Muscle layer of colon (tissue), 2 donors: ENCODE data around the gene SV2C.
"Not testable (repeated sequence)": the region's sequence is repeated elsewhere in the genome, so short reads cannot be mapped to it uniquely, and the experiment has no call there.

Experiments
- H3K27ac ChIP-seq: one replicate; pipeline ENCODE4 v1.7.0; 2013; ENCODE audit warnings: low read depth, mild to moderate bottlenecking, low read length, moderate library complexity
- H3K27me3 ChIP-seq, 2 donors: one replicate each; pipeline ENCODE4 v1.7.0; 2013; ENCODE audit warnings: low read length in 2 of 2, mild to moderate bottlenecking in 2 of 2; ENCODE audit not compliant: insufficient read depth in 2 of 2, control insufficient read depth in 1 of 2
- H3K36me3 ChIP-seq: one replicate; pipeline ENCODE4 v1.7.0; 2013; ENCODE audit warnings: mild to moderate bottlenecking, low read length; ENCODE audit not compliant: insufficient read depth
- H3K4me1 ChIP-seq: one replicate; pipeline ENCODE4 v1.7.0; 2013; ENCODE audit warnings: mild to moderate bottlenecking, low read length; ENCODE audit not compliant: insufficient read depth
- H3K4me3 ChIP-seq, 2 donors: one replicate each; pipeline ENCODE4 v1.7.0; 2013; ENCODE audit warnings: low read length in 2 of 2, low read depth in 1 of 2, mild to moderate bottlenecking in 1 of 2, moderate library complexity in 1 of 2
- H3K9ac ChIP-seq: one replicate; pipeline ENCODE4 v1.7.0; 2013; ENCODE audit warnings: low read length
- H3K9me3 ChIP-seq: one replicate; pipeline ENCODE4 v1.7.0; 2013; ENCODE audit warnings: mild to moderate bottlenecking, low read length
- donor health status: abdominal sarcoma.
- donor health status: Adenocarcinoma of cecum.

The SV2C gene, protein sequence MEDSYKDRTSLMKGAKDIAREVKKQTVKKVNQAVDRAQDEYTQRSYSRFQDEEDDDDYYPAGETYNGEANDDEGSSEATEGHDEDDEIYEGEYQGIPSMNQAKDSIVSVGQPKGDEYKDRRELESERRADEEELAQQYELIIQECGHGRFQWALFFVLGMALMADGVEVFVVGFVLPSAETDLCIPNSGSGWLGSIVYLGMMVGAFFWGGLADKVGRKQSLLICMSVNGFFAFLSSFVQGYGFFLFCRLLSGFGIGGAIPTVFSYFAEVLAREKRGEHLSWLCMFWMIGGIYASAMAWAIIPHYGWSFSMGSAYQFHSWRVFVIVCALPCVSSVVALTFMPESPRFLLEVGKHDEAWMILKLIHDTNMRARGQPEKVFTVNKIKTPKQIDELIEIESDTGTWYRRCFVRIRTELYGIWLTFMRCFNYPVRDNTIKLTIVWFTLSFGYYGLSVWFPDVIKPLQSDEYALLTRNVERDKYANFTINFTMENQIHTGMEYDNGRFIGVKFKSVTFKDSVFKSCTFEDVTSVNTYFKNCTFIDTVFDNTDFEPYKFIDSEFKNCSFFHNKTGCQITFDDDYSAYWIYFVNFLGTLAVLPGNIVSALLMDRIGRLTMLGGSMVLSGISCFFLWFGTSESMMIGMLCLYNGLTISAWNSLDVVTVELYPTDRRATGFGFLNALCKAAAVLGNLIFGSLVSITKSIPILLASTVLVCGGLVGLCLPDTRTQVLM

DNA sequence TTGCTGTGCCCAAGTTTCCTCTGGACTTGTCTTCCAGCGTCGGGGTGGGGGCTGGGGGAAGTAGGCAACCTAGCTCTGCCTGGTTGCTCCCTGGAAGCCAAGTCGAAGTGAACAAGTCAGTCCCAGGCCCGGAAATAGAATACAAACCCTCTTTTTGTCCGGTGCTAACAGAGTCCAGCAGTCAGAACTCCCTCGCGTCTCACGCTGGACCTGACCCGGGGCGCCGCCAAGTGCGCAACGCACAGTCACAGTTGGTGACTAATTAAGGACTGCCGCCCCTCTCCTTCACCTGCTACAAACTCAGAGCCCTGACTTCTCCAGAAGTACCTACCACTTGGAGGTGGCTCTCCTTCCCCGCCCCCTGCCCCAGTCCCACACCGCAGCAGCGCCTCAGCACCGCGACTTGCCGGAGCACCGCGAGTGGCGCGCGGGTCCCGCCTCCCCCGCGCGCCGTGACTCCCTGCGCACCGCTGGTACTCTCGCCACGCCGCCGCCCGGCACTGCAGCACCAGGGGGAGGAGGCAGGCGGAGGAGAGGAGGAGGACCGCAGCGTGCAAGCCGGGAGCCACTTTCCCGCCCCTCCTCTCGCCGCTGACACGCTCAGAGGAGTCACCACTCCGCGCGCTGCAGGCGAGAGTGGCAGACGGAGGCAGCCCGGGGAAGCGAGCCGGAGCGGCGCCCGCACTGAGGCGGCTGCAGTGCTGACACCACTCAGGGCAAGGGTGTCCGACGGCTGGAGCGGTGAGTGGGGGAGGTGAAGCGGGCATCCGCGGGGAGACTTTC, at the start of gene SV2C:
Gene SV2C (plus strand): TSS at position 612 of the 783 bp plus-strand sequence. CDS start 48,368 bp downstream, outside the sequence.
- H3K4me1 ChIP-seq, result no peaks in the 10 kb centered on the region
- H3K9me3 ChIP-seq, result no peaks in the 10 kb centered on the region
- H3K4me3 ChIP-seq, result no peak within 1 kb of the TSS
- H3K9ac ChIP-seq, result no peak within 1 kb of the TSS
- H3K27ac ChIP-seq, result no peak within 1 kb of the TSS
- no peaks in the 10 kb centered on the region for H3K36me3 ChIP-seq
- peaks cover 18 to 28% of the 10 kb centered on the region in 2 donors for H3K27me3 ChIP-seq

DNA sequence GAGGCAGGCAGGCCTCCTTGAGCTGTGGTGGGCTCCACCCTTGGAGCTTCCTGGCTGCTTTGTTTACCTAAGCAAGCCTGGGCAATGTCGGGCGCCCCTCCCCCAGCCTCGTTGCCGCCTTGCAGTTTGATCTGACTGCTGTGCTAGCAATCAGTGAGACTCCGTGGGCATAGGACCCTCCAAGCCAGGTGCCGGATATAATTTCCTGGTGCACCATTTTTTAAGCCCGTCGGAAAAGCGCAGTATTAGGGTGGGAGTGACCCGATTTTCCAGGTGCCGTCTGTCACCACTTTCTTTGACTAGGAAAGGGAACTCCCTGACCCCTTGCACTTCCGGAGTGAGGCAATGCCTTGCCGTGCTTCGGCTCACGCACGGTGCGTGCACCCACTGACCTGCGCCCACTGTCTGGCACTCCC, 45.4 kb upstream of the SV2C start:
- H3K9me3 ChIP-seq, H3K9ac ChIP-seq, H3K27me3 ChIP-seq, H3K4me1 ChIP-seq, H3K4me3 ChIP-seq, H3K27ac ChIP-seq, H3K36me3 ChIP-seq: not testable (repeated sequence)

DNA sequence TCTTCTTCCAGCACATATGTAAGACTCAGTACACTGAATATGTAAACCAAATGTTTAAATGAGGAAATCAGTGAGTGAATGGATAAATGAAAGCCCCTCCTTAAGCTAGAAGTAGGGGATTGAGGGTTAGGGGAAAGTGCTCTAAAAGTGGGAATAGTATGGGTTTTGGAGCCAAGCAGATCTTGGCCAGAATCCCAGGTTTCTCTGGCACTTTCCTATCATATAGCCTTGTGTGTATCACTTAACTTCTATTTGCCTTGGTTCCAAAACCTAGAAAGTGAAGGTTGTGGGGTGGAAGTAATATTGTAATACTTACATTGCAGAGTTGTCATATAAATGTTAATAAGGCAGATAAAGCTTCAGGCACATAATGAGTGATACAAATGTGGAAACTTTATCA, 45.0 kb upstream of the SV2C start:
- no peaks in the 10 kb centered on the region for H3K9me3 ChIP-seq
- no peaks in the 10 kb centered on the region for H3K27me3 ChIP-seq
- H3K27ac ChIP-seq, result no peak overlapping the region
- no peak overlapping the region for H3K4me3 ChIP-seq
- H3K36me3 ChIP-seq, result no peaks in the 10 kb centered on the region
- no peaks in the 10 kb centered on the region for H3K4me1 ChIP-seq
- no peak overlapping the region for H3K9ac ChIP-seq

DNA sequence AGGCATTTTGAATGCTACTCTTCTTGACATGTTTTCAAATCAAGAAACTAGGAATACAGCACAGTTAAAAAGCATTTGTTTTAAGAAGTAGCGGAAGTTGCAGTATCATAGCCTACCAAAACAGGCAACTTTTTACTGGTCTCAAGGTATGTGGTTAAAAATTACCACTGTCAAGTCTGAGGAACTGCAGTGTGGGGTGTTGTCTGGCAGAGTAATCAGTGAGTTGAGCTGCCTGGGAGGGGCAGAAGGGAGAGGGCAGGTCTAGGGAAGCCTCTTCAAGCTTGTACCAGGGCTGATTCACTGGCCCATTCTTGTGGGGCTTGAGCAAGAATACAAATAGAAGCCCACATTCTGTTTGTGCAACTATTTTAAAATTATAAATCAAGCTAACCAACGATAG, 42.4 kb upstream of the SV2C start:
- H3K4me1 ChIP-seq, result no peaks in the 10 kb centered on the region
- no peaks in the 10 kb centered on the region for H3K27me3 ChIP-seq
- H3K36me3 ChIP-seq, result no peaks in the 10 kb centered on the region
- no peak overlapping the region for H3K9ac ChIP-seq
- H3K4me3 ChIP-seq, result no peak overlapping the region
- no peak overlapping the region for H3K27ac ChIP-seq
- H3K9me3 ChIP-seq, result no peaks in the 10 kb centered on the region

DNA sequence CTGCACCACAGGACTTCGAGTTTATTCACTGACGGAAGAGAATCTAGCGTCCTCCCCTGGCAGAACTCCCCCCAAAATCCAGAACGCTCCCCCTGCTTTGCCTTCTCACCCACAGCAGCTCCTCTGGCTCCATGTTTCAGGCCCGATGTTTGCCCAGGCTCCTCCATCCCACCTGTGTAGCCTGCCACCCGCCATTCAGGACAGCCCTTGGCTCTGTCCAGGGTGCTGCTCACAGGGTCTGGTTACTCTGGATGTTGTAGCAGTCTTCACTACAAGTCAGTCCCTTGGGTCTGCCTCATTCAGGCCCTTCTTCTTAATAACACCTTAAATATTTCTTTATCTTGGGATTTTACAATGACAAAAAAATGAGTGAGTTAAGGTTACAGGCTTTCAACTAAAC, 41.3 kb upstream of the SV2C start:
- Histone ChIP-seq H3K4me1 (no peaks in the 10 kb centered on the region), H3K27me3 (no peaks in the 10 kb centered on the region), H3K4me3 (no peak overlapping the region), H3K9ac (no peak overlapping the region), H3K9me3 (no peaks in the 10 kb centered on the region), H3K36me3 (no peaks in the 10 kb centered on the region), H3K27ac (no peak overlapping the region)

DNA sequence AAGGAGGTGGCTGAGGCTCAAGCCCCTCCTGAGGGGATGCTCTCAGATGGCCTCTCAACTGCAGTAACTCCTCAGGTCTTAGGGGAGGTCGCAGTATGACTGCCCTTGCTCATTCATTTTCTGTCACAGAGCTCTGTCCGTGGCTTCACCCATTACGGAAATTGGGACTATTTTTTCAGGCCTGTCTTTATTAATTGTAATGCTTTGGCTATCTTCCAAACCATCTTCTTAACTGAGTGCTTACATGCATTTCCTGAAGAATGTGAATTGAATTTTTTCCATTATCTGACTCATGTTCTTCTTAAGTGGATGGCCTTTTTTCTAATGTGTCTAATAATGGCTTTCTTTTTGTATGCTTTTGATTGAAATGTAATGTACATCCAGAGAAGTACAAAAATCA, 36.4 kb upstream of the SV2C start:
- no peak overlapping the region for H3K27ac ChIP-seq
- H3K4me1 ChIP-seq, result no peaks in the 10 kb centered on the region
- H3K9ac ChIP-seq, result no peak overlapping the region

DNA sequence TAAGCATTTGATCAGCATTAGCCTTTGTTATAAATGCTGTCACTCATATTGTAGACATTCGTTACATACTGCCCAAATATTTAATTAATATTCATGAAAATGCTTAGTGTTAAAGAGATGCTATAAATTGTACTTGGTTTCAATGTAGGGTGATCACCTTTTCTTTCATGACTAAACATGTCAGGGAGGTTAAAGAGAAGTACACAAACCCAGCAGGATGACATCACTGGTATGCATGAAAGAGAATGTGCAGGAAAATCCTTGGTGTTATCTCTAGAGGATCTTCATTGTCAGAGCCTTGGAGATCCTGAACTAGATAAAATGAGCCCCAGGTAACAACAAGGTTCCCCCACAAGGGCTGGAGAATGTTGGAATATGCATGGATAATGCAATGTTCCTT, 33.0 kb upstream of the SV2C start:
- Histone ChIP-seq H3K27me3 (no peaks in the 10 kb centered on the region), H3K9me3 (no peaks in the 10 kb centered on the region), H3K9ac (no peak overlapping the region), H3K4me1 (no peaks in the 10 kb centered on the region), H3K27ac (no peak overlapping the region), H3K4me3 (no peak overlapping the region), H3K36me3 (no peaks in the 10 kb centered on the region)

More for the DNA sequence above, 36.4 kb upstream of the SV2C start:
- no peaks in the 10 kb centered on the region for H3K27me3 ChIP-seq
- H3K36me3 ChIP-seq, result no peaks in the 10 kb centered on the region
- no peaks in the 10 kb centered on the region for H3K9me3 ChIP-seq
- H3K4me3 ChIP-seq, result no peak overlapping the region

DNA sequence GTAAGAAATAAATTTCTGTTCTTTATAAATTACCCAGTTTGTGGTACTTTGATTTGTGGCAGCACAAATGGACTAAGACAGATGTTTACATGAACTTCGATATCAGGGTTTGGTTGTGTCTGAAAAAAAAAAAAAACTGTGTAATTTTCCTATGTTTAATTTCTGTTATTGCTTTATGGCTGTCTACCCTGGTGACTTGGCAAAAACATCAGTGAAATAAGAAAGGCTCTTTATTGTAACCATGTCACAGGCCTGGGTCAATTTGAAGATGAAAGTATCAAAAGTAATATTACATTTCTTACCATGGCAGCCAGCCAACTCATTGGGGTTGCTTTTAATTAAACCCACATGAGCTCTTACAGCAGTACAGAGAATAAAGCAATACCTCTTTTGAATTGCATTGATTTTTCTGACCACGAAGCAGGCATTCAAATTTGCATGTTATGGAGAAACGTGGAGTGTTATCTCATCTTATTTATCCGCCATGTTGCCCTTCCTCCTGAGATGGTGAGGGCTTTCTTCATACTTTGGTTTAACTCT, 20.6 kb upstream of the SV2C start:
- Histone ChIP-seq H3K27ac (no peak overlapping the region), H3K27me3 (no peaks in the 10 kb centered on the region), H3K9me3 (no peaks in the 10 kb centered on the region), H3K9ac (no peak overlapping the region), H3K36me3 (no peaks in the 10 kb centered on the region), H3K4me3 (no peak overlapping the region), H3K4me1 (no peaks in the 10 kb centered on the region)

DNA sequence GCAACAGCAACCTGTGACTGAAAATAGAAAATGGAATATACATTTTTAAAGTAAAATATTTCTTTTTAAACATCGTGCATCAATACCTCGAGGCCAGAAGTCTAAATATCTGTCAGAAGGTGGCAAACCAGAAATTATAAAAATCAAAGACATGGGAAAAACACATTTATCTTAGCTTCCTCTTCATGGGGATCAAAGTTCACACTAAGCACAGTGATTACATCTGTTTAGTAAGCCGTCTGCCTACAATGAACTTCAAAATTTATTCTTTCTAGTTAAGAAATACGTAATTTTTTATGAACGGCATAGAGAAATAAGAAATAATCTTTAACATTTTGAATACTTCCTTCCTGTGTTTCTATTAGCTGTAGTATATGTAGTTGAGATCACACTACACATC, 17.9 kb upstream of the SV2C start:
- H3K9ac ChIP-seq, result no peak overlapping the region
- H3K27me3 ChIP-seq, result no peaks in the 10 kb centered on the region
- H3K9me3 ChIP-seq, result no peaks in the 10 kb centered on the region
- no peak overlapping the region for H3K27ac ChIP-seq
- no peaks in the 10 kb centered on the region for H3K4me1 ChIP-seq
- no peak overlapping the region for H3K4me3 ChIP-seq
- H3K36me3 ChIP-seq, result no peaks in the 10 kb centered on the region

DNA sequence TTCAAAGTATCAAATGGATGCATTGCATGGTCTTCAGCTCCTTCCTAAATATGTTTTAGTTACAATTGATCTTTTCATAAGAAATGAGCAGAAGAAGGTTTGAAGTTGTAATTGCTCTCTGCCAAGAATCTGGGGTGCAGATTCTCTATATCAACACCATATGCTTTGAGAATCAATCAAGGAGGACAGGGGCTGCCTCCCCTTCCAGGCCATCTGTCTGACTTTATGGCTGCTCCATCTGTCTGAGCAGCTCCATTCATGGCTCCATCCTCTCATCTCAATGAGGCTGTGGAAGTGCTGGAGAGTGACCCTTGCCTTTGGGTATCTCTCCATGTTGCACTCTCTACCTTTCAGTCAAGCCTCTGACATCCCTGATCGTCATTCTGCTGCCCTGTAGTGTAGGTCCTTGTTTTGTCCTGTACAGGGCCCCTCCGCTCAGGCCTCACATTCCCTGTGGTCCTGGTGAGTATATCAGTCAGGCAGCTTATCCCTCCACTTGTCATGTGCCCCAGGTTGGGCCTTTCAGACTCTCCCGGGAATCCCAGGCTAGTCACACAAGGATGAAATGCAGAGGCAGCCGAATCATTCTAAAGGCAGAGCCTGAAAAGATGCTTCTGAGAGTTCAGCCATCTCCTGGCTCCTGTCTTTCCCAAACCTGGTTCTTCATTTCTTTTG, 14.0 kb upstream of the SV2C start:
- no peaks in the 10 kb centered on the region for H3K4me1 ChIP-seq
- H3K9ac ChIP-seq, result no peak overlapping the region
- H3K27me3 ChIP-seq, result no peaks in the 10 kb centered on the region
- no peaks in the 10 kb centered on the region for H3K36me3 ChIP-seq
- no peak overlapping the region for H3K27ac ChIP-seq
- H3K4me3 ChIP-seq, result no peak overlapping the region
- no peaks in the 10 kb centered on the region for H3K9me3 ChIP-seq
